HG03045 (cell line): ENCODE measurements around the gene FAM185A.
"Not testable (repeated sequence)": the region's sequence is repeated elsewhere in the genome, so short reads cannot be mapped to it uniquely, and the experiment has no call there.

Source experiments
- ATAC-seq: cut with Tn5 transposase; IDR thresholded peaks from one replicate; pipeline ENCODE4 v1.9.1; 2021; ENCODE audit warnings: mild to moderate bottlenecking, moderate library complexity; ENCODE audit not compliant: unreplicated experiment

FAM185A gene

GRCh38 chr7:102748605-102749444 is at the start of gene FAM185A:
FAM185A (plus strand) TSS chr7:102748999; CDS start chr7:102749208, 209 bp downstream.
- ATAC-seq = peak; percentile 99

DNA sequence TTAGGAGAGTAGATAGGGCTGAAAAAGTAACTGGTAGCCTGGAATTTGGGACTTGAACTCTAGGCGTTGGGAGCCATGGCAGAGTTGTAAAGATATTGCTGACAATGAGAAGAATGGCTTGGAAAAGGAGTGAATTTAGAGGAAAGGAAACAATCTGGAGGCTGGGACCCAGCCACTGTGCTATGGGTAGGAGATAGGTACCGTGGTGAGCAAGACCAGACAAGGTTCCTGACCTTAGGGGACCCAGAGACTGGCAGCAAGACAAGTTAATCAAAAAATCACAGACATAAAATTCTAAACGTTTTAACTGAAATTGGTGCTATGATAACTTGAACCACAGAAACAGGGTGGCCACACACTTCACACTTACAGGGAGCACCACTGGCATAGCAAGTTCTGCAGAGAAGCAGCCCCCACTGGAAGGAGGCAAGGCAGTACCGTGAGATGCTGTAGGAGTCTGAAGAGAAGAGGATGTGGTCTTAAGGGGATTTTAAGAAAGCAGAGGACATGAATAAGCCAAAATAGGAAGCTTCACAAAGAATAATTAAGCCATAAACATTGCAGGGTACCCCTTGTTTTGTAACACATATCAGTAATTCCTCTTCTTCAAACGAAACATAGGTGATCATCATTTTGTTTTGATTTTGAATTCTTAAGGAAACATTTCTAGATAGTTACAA is 35.6 kb upstream of the FAM185A start:
- ATAC-seq = peak; percentile 62

DNA sequence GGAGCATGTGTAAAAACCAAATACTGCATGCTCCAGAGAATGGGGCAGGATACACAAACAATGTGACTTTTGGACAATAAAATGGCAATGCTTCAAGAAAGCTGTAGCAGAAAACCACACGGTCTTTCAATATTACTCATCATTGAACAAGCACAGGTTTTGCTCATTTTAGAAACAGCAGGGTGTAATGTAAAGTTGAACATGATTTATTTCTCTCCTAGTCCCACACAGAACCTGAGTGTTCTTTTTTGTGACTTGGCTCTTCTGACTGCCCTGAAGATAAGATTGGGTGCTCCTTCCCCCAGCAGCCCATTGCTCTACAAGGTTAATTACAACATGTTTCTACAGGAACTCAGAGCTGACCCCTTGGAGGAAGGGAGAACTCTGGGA is 35.1 kb upstream of the FAM185A start:
- peak; percentile 81 for ATAC-seq

GRCh38 chr7:102714774-102715522 is 33.9 kb upstream of the FAM185A start:
- ATAC-seq = not testable (repeated sequence)

GRCh38 chr7:102715718-102716117 is 33.1 kb upstream of the FAM185A start:
- peak; percentile 47 for ATAC-seq

DNA sequence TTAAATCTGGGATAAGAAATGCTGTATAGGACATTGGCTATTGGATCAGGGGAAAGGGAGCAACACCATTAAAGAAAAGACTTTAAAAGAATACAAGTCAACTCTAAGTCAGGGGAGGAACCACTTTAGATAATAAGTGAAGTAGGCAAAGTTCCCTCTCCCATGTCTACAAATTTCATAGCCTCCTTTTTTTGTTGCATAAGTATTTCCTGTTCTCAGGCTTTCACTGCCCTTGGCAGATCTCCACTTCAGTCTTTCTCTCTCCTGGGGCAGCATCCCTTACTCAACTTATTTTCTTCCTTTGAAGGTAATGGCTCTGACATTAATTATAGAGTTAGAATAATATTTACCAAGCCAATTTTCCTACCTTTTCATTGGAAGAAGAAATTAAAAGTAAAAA is 30.3 kb upstream of the FAM185A start:
- ATAC-seq = not testable (repeated sequence)

DNA sequence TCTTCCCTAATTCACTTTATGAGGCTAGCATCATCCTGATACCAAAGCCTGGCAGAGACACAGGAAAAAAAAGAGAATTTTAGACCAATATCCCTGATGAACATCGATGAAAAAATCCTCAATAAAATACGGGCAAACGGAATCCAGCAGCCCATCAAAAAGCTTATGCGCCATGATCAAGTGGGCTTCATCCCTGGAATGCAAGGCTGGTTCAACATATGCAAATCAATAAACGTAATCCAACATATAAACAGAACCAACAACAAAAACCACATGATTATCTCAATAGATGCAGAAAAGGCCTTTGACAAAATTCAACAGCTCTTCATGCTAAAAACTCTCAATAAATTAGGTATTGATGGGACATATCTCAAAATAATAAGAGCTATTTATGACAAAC is 22.6 kb upstream of the FAM185A start:
- ATAC-seq = not testable (repeated sequence)

GRCh38 chr7:102729670-102730069 is 19.1 kb upstream of the FAM185A start:
- ATAC-seq = not testable (repeated sequence)

- not testable (repeated sequence) for ATAC-seq
Measured at GRCh38 chr7:102730431-102730830, 18.4 kb upstream of the FAM185A start.

- ATAC-seq = not testable (repeated sequence)
Measured at GRCh38 chr7:102742002-102742771, 6.6 kb upstream of the FAM185A start.

- not testable (repeated sequence) for ATAC-seq
Measured at GRCh38 chr7:102743861-102744260, 4.9 kb upstream of the FAM185A start.

DNA sequence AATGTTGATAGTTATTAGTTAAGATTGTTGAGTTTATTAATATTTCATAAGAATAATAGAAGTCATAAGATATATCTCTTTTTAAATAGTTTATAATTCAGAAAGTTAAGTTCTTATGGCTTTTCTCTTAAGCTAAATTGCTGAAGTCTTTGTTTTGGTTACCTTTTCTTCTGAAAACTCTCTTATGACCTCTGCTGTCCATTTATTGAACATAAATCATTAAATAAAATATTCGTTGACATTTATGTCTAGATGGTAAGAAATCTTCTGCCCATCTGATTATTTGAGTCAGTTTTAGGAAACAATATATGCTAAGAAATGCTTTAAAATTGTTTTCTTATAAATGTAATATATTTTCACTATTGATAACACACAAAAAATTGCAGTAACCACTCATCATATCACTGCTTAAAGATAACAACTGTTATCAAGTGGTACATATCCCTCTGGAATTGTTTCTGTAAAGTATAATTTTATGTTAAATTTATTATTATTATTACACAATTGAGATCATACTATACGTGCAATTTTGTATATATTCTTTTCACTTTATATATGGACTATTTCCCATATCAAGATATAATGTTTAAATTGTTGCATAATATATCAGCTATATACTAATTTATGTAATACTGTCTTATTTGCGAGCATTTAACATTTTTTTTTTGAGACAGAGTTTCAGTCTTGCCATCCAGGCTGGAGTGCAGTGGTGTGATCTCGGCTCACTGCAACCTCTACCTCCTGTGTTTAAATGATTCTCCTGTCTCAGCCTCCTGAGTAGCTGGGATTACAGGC is 3.1 kb upstream of the FAM185A start:
- ATAC-seq = not testable (repeated sequence)

- ATAC-seq = not testable (repeated sequence)
Measured at GRCh38 chr7:102749445-102749786, 617 bp downstream of the FAM185A start.

GRCh38 chr7:102758227-102758626 is 9.4 kb downstream of the FAM185A start:
- not testable (repeated sequence) for ATAC-seq

GRCh38 chr7:102759934-102760333 is 11.1 kb downstream of the FAM185A start:
- ATAC-seq = not testable (repeated sequence)

DNA sequence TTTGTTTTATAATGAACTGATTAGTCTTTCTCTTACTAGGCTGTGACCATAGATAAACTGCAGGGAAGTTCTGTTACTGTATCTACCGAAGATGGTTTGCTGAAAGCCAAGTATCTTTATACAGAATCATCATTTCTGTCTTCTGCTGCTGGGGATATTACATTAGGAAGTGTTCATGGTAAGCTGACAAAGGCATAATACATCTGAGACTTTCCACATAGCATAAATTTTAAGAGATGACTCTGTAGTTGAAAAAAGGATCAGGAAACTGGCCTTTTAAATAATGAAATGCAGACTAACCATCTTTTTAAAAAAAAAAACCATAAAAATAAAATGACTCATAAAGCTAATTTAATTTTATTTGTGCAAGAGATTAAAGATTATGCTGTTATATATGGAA is 12.4 kb downstream of the FAM185A start:
- ATAC-seq = not testable (repeated sequence)

DNA sequence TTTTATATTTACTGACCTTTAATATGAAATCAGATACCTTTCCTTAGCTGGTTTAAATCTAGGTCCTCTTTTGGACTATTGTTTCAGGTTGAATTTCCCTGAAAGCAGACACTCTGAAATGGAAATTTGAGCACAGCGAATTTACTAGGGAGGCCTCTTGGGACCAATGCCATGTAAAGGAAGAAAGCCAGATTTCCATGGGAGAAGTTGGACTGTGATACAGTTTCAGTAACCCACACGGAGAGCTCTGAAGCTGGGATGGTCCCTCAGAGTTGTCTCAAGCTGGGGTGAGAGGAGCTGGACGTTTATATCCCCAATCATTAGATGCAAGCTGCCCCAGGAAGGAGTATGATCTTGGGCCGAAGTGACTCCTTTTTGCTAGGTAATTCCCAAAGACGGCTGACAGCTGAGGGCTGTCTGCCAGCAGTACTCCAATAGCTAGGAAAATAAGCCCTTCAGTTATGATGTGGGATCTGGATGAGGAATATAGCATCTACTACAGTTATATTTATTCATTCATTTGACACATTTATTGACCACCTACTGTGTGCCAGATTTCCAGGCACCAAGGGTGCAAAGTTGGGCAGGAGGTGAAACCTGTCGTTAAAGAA is 14.6 kb downstream of the FAM185A start:
- ATAC-seq = not testable (repeated sequence)

- ATAC-seq = not testable (repeated sequence)
Measured at GRCh38 chr7:102769657-102770192, 20.9 kb downstream of the FAM185A start.

- ATAC-seq = not testable (repeated sequence)
Measured at GRCh38 chr7:102770467-102770866, 21.7 kb downstream of the FAM185A start.
